ENCODE data around the gene ASIC4. TPM values are rescaled to one million over a fixed set of nuclear protein-coding genes. Genes with fewer than 3 reads are reported as not detected.
A peak's percentile ranks its signal among the peaks of the same experiment; 100 is the strongest.

Gene ASIC4
- total RNA-seq, 1 experiment from 2014 or later: 0.17 TPM

GRCh38 chr2:219526320-219527075 is 12.2 kb downstream of the ASIC4 start:
- H3K27ac Mint-ChIP-seq (ENCODE audit: unreplicated experiment): no peak overlapping the region
- no peaks in the 10 kb centered on the region for H3K36me3 Mint-ChIP-seq (ENCODE audit: insufficient read depth, unreplicated experiment)
- no TSS peak for BruUV-seq (replicated peaks)
- CTCF ChIA-PET: interaction anchor here (1.0 to 4.1 kb wide), 6 partner anchors 11 to 96 kb away, joined by 3 to 74 read pairs (median 5); a partner anchor contains a TSS
- TF ChIP-seq, protein P1, sequence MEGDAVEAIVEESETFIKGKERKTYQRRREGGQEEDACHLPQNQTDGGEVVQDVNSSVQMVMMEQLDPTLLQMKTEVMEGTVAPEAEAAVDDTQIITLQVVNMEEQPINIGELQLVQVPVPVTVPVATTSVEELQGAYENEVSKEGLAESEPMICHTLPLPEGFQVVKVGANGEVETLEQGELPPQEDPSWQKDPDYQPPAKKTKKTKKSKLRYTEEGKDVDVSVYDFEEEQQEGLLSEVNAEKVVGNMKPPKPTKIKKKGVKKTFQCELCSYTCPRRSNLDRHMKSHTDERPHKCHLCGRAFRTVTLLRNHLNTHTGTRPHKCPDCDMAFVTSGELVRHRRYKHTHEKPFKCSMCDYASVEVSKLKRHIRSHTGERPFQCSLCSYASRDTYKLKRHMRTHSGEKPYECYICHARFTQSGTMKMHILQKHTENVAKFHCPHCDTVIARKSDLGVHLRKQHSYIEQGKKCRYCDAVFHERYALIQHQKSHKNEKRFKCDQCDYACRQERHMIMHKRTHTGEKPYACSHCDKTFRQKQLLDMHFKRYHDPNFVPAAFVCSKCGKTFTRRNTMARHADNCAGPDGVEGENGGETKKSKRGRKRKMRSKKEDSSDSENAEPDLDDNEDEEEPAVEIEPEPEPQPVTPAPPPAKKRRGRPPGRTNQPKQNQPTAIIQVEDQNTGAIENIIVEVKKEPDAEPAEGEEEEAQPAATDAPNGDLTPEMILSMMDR (IDR thresholded peaks at IDR 0.05; ENCODE audit: unreplicated experiment): no peak
- peaks cover 77% of the 10 kb centered on the region for H3K27me3 Mint-ChIP-seq (ENCODE audit: unreplicated experiment)
- no peaks in the 10 kb centered on the region for H3K9me3 Mint-ChIP-seq (ENCODE audit: low read depth, unreplicated experiment)
- intact Hi-C loops (cut with micrococcal nuclease; ENCODE audit: unreplicated experiment): no loop called here
- DNase-seq: no peak
- peaks cover 20% of the 10 kb centered on the region for H3K4me1 Mint-ChIP-seq (ENCODE audit: low read depth, unreplicated experiment)
- no peak overlapping the region for H3K4me3 Mint-ChIP-seq (ENCODE audit: low read depth, unreplicated experiment)

DNA sequence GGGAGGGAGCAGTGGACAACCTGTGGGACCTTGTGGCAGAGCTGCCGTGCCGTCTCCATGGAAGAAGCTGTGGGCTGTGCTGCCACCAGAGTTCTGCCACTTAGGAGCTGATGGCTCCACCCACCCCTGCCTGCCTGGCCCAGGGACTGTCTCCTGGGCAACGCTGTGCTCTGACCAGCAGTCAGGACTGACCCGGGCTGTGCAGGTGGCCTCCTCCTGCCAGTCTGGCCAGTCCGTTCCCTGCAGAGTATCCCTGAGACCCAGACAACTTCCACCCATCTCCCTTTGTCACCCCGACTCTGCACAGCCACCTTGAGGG is 12.8 kb downstream of the ASIC4 start:
- Mint-ChIP-seq H3K9me3 (ENCODE audit: low read depth, unreplicated experiment) (no peaks in the 10 kb centered on the region), H3K4me1 (ENCODE audit: low read depth, unreplicated experiment) (peaks cover 14% of the 10 kb centered on the region), H3K4me3 (ENCODE audit: low read depth, unreplicated experiment) (no peak overlapping the region), H3K27ac (ENCODE audit: unreplicated experiment) (no peak overlapping the region), H3K27me3 (ENCODE audit: unreplicated experiment) (peaks cover 77% of the 10 kb centered on the region), H3K36me3 (ENCODE audit: insufficient read depth, unreplicated experiment) (no peaks in the 10 kb centered on the region)
- peak; percentile 34 for DNase-seq
- TF ChIP-seq, protein P1 (IDR thresholded peaks at IDR 0.05; ENCODE audit: unreplicated experiment): no peak
- BruUV-seq (replicated peaks): no TSS peak
- intact Hi-C loops (cut with micrococcal nuclease; ENCODE audit: unreplicated experiment): no loop called here
- CTCF ChIA-PET: interaction anchor here (1.0 to 4.1 kb wide), 6 partner anchors 10 to 125 kb away, joined by 3 to 74 read pairs (median 6); a partner anchor contains a TSS

DNA sequence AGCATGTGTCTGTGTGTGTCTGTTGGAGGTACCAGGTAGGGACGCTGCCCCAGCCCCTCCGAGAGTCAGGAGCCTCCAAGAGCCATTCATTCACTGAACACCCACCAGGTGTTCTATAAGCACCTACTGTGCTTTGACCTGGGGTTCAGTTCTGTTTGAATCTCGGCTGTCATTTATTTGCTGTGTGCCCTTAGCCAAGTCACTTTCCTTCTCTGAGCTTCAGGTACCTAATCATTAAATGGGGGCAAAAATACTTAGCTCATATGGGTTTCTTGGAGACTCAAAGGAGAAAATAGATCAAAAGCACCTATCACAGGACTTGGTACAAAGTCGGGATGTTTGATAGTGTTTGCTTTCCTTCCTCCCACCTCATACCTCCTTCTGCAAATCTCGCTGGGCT is 13.2 kb downstream of the ASIC4 start:
- TF ChIP-seq, protein P1 (IDR thresholded peaks at IDR 0.05; ENCODE audit: unreplicated experiment): no peak
- BruUV-seq (replicated peaks): no TSS peak
- peaks cover 11% of the 10 kb centered on the region for H3K4me1 Mint-ChIP-seq (ENCODE audit: low read depth, unreplicated experiment)
- H3K27me3 Mint-ChIP-seq (ENCODE audit: unreplicated experiment): peaks cover 77% of the 10 kb centered on the region
- H3K4me3 Mint-ChIP-seq (ENCODE audit: low read depth, unreplicated experiment): no peak overlapping the region
- H3K36me3 Mint-ChIP-seq (ENCODE audit: insufficient read depth, unreplicated experiment): no peaks in the 10 kb centered on the region
- DNase-seq: no peak
- intact Hi-C loops (cut with micrococcal nuclease; ENCODE audit: unreplicated experiment): no loop called here
- CTCF ChIA-PET: interaction anchor here (0.8 to 4.1 kb wide), 8 partner anchors 10 to 125 kb away, joined by 3 to 74 read pairs (median 6); partner anchors contain the start of gene GMPPA
- H3K27ac Mint-ChIP-seq (ENCODE audit: unreplicated experiment): no peak overlapping the region
- H3K9me3 Mint-ChIP-seq (ENCODE audit: low read depth, unreplicated experiment): no peaks in the 10 kb centered on the region

- intact Hi-C loops (cut with micrococcal nuclease; ENCODE audit: unreplicated experiment): loop anchor here (1.0 kb wide), 2 partner anchors 71 to 127 kb away; no protein-coding TSS in a partner anchor
- DNase-seq: peak; percentile 95
- Mint-ChIP-seq H3K36me3 (ENCODE audit: insufficient read depth, unreplicated experiment) (no peaks in the 10 kb centered on the region), H3K9me3 (ENCODE audit: low read depth, unreplicated experiment) (no peaks in the 10 kb centered on the region), H3K4me1 (ENCODE audit: low read depth, unreplicated experiment) (peaks cover 11% of the 10 kb centered on the region), H3K27ac (ENCODE audit: unreplicated experiment) (no peak overlapping the region), H3K4me3 (ENCODE audit: low read depth, unreplicated experiment) (no peak overlapping the region), H3K27me3 (ENCODE audit: unreplicated experiment) (peaks cover 88% of the 10 kb centered on the region)
- TF ChIP-seq, protein P1 (IDR thresholded peaks at IDR 0.05; ENCODE audit: unreplicated experiment): peak; percentile 96
- BruUV-seq (replicated peaks): no TSS peak
- CTCF ChIA-PET: interaction anchor here (0.5 to 4.1 kb wide), 23 partner anchors 8 to 354 kb away, joined by 3 to 74 read pairs (median 5); partner anchors contain the start of genes ASIC4, CNPPD1 and GMPPA
These were observed 16.0 kb downstream of the ASIC4 start for GRCh38 chr2:219530048-219530963.
